A549 (cell line): ENCODE data around the gene SEC31A. TPM values are rescaled to one million over a fixed set of nuclear protein-coding genes. Genes with fewer than 3 reads are reported as not detected.

Source experiments
- ATAC-seq, 2 experiments: fragments of 200-7000 bp in 1 of 2; fragments of >200 bp in 1 of 2; cut with Nextera tagmentation in 1 of 2; cut with Tn5 transposase in 1 of 2; 3 replicates each; pipeline versions ENCODE4 v1.8.0 to v1.9.1; 2018 to 2020; ENCODE audit warnings: mild to moderate bottlenecking in 1 of 2, moderate library complexity in 1 of 2
- CTCF ChIA-PET: fragments of 300-600 bp; sonication (Branson Sonifier 250); formaldehyde crosslinking; extraction: SDS; loops from one replicate; lab custom pipeline; 2021; ENCODE audit warnings: antibody characterized with exemption, inconsistent platforms; lab: Yijun Ruan, JAX
- POLR2A ChIA-PET: fragments of 350-600 bp; formaldehyde crosslinking; extraction: SDS; loops from one replicate; lab custom pipeline; 2021; ENCODE audit warnings: antibody characterized with exemption, inconsistent platforms; lab: Yijun Ruan, JAX
- DNase-seq, 2 experiments: peaks; one replicate each; pipeline versions ENCODE4 v3.0.0 to v3.0.0-alpha.2; 2011 to 2016; ENCODE audit warnings: low read depth in 1 of 2, low spot score in 1 of 2
- FAIRE-seq: peaks from 2 replicates; lab custom pipeline; 2011; peaks lifted over from hg19 to GRCh38; lab: Jason Lieb, UNC
- H3K27ac ChIP-seq, 2 experiments: fragments of >200 bp; sonication (Bioruptor Twin); formaldehyde crosslinking; 3 replicates each; pipeline ENCODE4 v1.5.1; 2016 to 2017
- H3K4me1 ChIP-seq: fragments of >200 bp; sonication (Bioruptor Twin); formaldehyde crosslinking; 3 replicates; pipeline ENCODE4 v1.6.1; 2016
- H3K4me2 ChIP-seq: fragments of >200 bp; sonication (Bioruptor Twin); formaldehyde crosslinking; 3 replicates; pipeline ENCODE4 v1.6.1; 2016
- H3K4me3 ChIP-seq: fragments of >200 bp; sonication (Bioruptor Twin); formaldehyde crosslinking; 3 replicates; pipeline ENCODE4 v1.5.1; 2016
- H3K9me3 ChIP-seq: fragments of >200 bp; sonication (Bioruptor Twin); formaldehyde crosslinking; 3 replicates; pipeline ENCODE4 v1.6.1; 2016
- BHLHE40 ChIP-seq: IDR thresholded peaks from 2 replicates; pipeline ENCODE4 v1.6.1; 2012; ENCODE audit warnings: low read depth, low read length, inconsistent platforms
- CBX2 ChIP-seq: fragments of 200-600 bp; sonication (generic); IDR thresholded peaks from 2 replicates; pipeline ENCODE4 v1.6.1; 2016; ENCODE audit warnings: low read depth, mild to moderate bottlenecking, borderline replicate concordance
- CBX8 ChIP-seq: fragments of 200-600 bp; sonication (generic); IDR thresholded peaks from 2 replicates; pipeline ENCODE4 v1.6.1; 2016
- CHD2 ChIP-seq: fragments of 150-350 bp; IDR thresholded peaks from 2 replicates; pipeline ENCODE4 v1.6.1; 2014; ENCODE audit warnings: low read length; ENCODE audit not compliant: partially characterized antibody
- EHF ChIP-seq: fragments of 250-450 bp; sonication (Bioruptor Pico); IDR thresholded peaks from 2 replicates; pipeline ENCODE4 v1.5.0; 2020; ENCODE audit warnings: mild to moderate bottlenecking
- EP300 ChIP-seq, 2 experiments: fragments of >200 bp; sonication (Bioruptor Twin); formaldehyde crosslinking; IDR thresholded peaks; 2 replicates in 1 of 2; 3 replicates in 1 of 2; pipeline ENCODE4 v1.6.1; 2016 to 2017
- FOSL2 ChIP-seq, 2 experiments: fragments of 450-650 bp in 1 of 2; fragments of >200 bp in 1 of 2; sonication (Bioruptor Twin) in 1 of 2; formaldehyde crosslinking; IDR thresholded peaks; 2 replicates each; pipeline versions ENCODE4 v1.5.0 to v1.6.1; 2016 to 2020; ENCODE audit warnings: mild to moderate bottlenecking in 1 of 2, moderate library complexity in 1 of 2
- FOXS1 ChIP-seq: fragments of 250-450 bp; sonication (Bioruptor Pico); IDR thresholded peaks from 2 replicates; pipeline ENCODE4 v1.5.0; 2020; ENCODE audit warnings: mild to moderate bottlenecking, moderate library complexity
- GATA3 ChIP-seq: IDR thresholded peaks from 2 replicates; pipeline ENCODE4 v1.6.1; 2012; ENCODE audit warnings: borderline replicate concordance
- HDAC2 ChIP-seq: fragments of 200-600 bp; sonication (generic); IDR thresholded peaks from 2 replicates; pipeline ENCODE4 v1.6.1; 2016
- HEYL ChIP-seq: fragments of 250-450 bp; sonication (Bioruptor Pico); IDR thresholded peaks from 2 replicates; pipeline ENCODE4 v1.8.0; 2021; ENCODE audit warnings: mild to moderate bottlenecking, moderate library complexity
- HOXA7 ChIP-seq: fragments of 250-450 bp; sonication (Bioruptor Pico); IDR thresholded peaks from 2 replicates; pipeline ENCODE4 v1.5.0; 2020; ENCODE audit warnings: mild to moderate bottlenecking, moderate library complexity
- HOXB5 ChIP-seq: fragments of 250-450 bp; sonication (Bioruptor Pico); IDR thresholded peaks from 2 replicates; pipeline ENCODE4 v1.5.0; 2020; ENCODE audit warnings: mild to moderate bottlenecking, moderate library complexity
- JUN ChIP-seq, 2 experiments: fragments of >200 bp; sonication (Bioruptor Twin); formaldehyde crosslinking; IDR thresholded peaks; 2 replicates in 1 of 2; 3 replicates in 1 of 2; pipeline ENCODE4 v1.6.1; 2016 to 2017
- KDM1A ChIP-seq: fragments of 200-600 bp; sonication (generic); IDR thresholded peaks from 2 replicates; pipeline ENCODE4 v1.6.1; 2016; ENCODE audit warnings: low read depth, mild to moderate bottlenecking
- MAZ ChIP-seq: fragments of 150-350 bp; IDR thresholded peaks from 2 replicates; pipeline ENCODE4 v1.6.1; 2014; ENCODE audit warnings: antibody characterized with exemption, low read depth, low read length, borderline replicate concordance
- MYC ChIP-seq: IDR thresholded peaks from 2 replicates; pipeline ENCODE4 v1.6.1; 2012; ENCODE audit warnings: mild to moderate bottlenecking, inconsistent platforms, low read length, improper control_type of control experiment, borderline replicate concordance
- NFE2L2 ChIP-seq: fragments of 150-350 bp; conservative IDR thresholded peaks from 2 replicates; pipeline ENCODE4 v1.6.1; 2014; ENCODE audit warnings: low read length
- NPAS2 ChIP-seq: fragments of 250-450 bp; sonication (Bioruptor Pico); IDR thresholded peaks from 2 replicates; pipeline ENCODE4 v1.8.0; 2022; ENCODE audit warnings: mild to moderate bottlenecking, moderate library complexity, borderline replicate concordance
- NR3C1 ChIP-seq: fragments of >200 bp; sonication (Bioruptor Twin); formaldehyde crosslinking; IDR thresholded peaks from 3 replicates; pipeline ENCODE4 v1.6.1; 2017
- PHF8 ChIP-seq: fragments of 200-600 bp; sonication (generic); IDR thresholded peaks from 2 replicates; pipeline ENCODE4 v1.6.1; 2016; ENCODE audit warnings: low read depth, mild to moderate bottlenecking, antibody characterized with exemption, moderate library complexity, borderline replicate concordance
- POLR2AphosphoS2 ChIP-seq: conservative IDR thresholded peaks from 2 replicates; pipeline ENCODE4 v1.6.1; 2012; ENCODE audit warnings: low read length, improper control_type of control experiment, inconsistent platforms
- RAD21 ChIP-seq, 2 experiments: fragments of >200 bp in 1 of 2; sonication (Bioruptor Twin) in 1 of 2; formaldehyde crosslinking in 1 of 2; IDR thresholded peaks in 1 of 2; conservative IDR thresholded peaks in 1 of 2; 2 replicates in 1 of 2; 3 replicates in 1 of 2; pipeline ENCODE4 v1.6.1; 2012 to 2018; ENCODE audit warnings: inconsistent platforms in 1 of 2
- SREBF2 ChIP-seq: fragments of 450-650 bp; IDR thresholded peaks from 2 replicates; pipeline ENCODE4 v1.6.1; 2014; ENCODE audit warnings: mild to moderate bottlenecking, moderate library complexity
- TFCP2L1 ChIP-seq: fragments of 250-450 bp; sonication (Bioruptor Pico); IDR thresholded peaks from 2 replicates; pipeline ENCODE4 v1.5.0; 2021; ENCODE audit warnings: mild to moderate bottlenecking
- TP53 ChIP-seq: fragments of 250-450 bp; sonication (Bioruptor Pico); IDR thresholded peaks from 2 replicates; pipeline ENCODE4 v1.5.0; 2021; ENCODE audit warnings: mild to moderate bottlenecking, moderate library complexity
- ZC3H11A ChIP-seq: fragments of 450-650 bp; IDR thresholded peaks from 2 replicates; pipeline ENCODE4 v1.6.1; 2014; ENCODE audit warnings: antibody characterized with exemption, mild to moderate bottlenecking
- WGBS: methylation state at CpG from one replicate; pipeline ENCODE4 v1.1.6; 2017; ENCODE audit errors: missing lambda C conversion rate; 5-methylcytosine and 5-hydroxymethylcytosine counted together
- polyA plus RNA-seq, 4 experiments: library from polyadenylated mRNA; depleted of rRNA in 3 of 4; stranded (reverse); fragments of >200 nt; fragmentation: RNase III in 1 of 4; extraction: RNeasy Plus Mini Kit Qiagen cat#74134 plus additional on column Dnase treatment in 1 of 4; gene quantifications; 2 replicates in 3 of 4; 3 replicates in 1 of 4; pipeline ENCODE4 v1.2.3, GENCODE V29; 2011 to 2017
- TF ChIP-seq, protein P1 (sequence below): fragments of 450-650 bp; IDR thresholded peaks from 2 replicates; pipeline ENCODE4 v1.6.1; 2014; ENCODE audit warnings: antibody characterized with exemption
- TF ChIP-seq, protein P2 (sequence below): IDR thresholded peaks from 2 replicates; pipeline ENCODE4 v1.6.1; 2012
- TF ChIP-seq, protein P3 (sequence below): fragments of >200 bp; sonication (Bioruptor Twin); formaldehyde crosslinking; IDR thresholded peaks from 3 replicates; pipeline ENCODE4 v1.6.1; 2016
- TF ChIP-seq, protein P4 (sequence below): fragments of 250-450 bp; sonication (Bioruptor Pico); IDR thresholded peaks from 2 replicates; pipeline ENCODE4 v1.5.0; 2021; ENCODE audit warnings: mild to moderate bottlenecking, moderate library complexity, borderline replicate concordance
- TF ChIP-seq, protein P5 (sequence below): fragments of 200-600 bp; sonication (generic); IDR thresholded peaks from 2 replicates; pipeline ENCODE4 v1.6.1; 2016; ENCODE audit warnings: antibody characterized with exemption, mild to moderate bottlenecking, moderate library complexity

SEC31A gene
- polyA plus RNA-seq, 2 of the 4 experiments (the other 2 are of a cell fraction), result 67.8 to 127 TPM

DNA sequence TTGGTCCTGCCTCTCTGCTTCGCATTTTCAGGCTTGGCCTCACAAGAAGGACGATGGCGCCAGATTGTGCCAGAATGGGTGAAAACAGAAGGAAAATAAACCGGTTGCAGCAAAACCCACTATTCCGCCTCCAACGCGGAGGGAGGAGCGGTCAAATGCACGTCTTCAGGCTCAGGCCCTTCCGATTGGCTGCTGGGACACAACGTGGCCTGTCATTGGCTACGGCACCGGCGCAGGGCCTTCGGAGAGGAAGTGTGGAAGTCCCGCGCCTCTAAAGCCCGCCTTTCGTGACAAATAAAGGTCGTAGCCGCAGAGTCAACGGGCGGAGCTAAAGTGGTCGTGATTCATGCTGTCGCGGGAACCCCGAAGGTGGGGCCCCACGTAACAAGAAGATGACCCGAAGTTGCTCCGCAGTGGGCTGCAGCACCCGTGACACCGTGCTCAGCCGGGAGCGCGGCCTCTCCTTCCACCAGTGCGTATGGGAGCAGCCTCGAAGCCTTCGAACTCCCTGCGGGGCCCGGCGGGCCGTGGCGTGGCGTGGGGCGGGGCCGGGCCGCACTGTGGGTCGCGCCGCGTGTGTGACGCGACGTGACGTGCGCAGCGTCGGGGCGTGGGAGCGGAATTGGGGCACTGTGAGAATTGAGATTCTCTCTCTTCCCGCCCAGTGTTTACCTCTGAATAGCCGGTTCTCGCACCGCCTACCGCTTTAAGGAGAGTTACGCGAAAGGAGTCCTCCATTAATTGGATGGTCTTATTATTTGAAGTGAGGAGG, 9.6 kb upstream of the SEC31A start, which contains the start of gene THAP9:
Gene THAP9 (plus strand): TSS at position 325 of the 772 bp plus-strand sequence. CDS start 68 bp downstream, at position 393.
- Histone ChIP-seq H3K4me3 (peak within 1 kb of the TSS; percentile 75), H3K9me3 (no peaks in the 10 kb centered on the region), H3K4me2 (peak within 1 kb of the TSS; percentile 91), H3K27ac (peak within 1 kb of the TSS; percentile 94 to 97), H3K4me1 (peaks cover 28% of the 10 kb centered on the region; the same call in 2 of the 3 replicates)
- FAIRE-seq (no peak), ATAC-seq (peak; percentile 95 to 98), DNase-seq (peak; percentile 88 to 99)
- WGBS, result 0% methylated on average over 19 of the region's 67 CpGs
- ChIA-PET CTCF (interaction anchor here (1.7 kb wide), 1 partner anchor 112 kb away, joined by 3 read pairs; no protein-coding TSS in a partner anchor), POLR2A (interaction anchor here (0.6 to 2.1 kb wide), 7 partner anchors 9 to 490 kb away, joined by 3 to 20 read pairs (median 5); partner anchors contain the start of genes COPS4, LIN54 and SEC31A)
- TF ChIP-seq ZC3H11A (no peak), HDAC2 (no peak), PHF8 (peak; percentile 82), MYC (peak; percentile 49; the same call in 1 of the 2 replicates), MAZ (no peak), HOXA7 (no peak), RAD21 (conservative IDR thresholded peaks at IDR 0.05 in 1 of 2, IDR thresholded peaks at IDR 0.05 in 1 of 2) (no peak), JUN (IDR thresholded peaks at IDR 0.05) (peak in 1 of 2 experiments; percentile 70; a peak in 3 of 5 replicates), NFE2L2 (no peak), EP300 (IDR thresholded peaks at IDR 0.05) (no peak), HOXB5 (CRISPR knock-in tag) (no peak), BHLHE40 (no peak), POLR2AphosphoS2 (no peak), NR3C1 (no peak), FOXS1 (CRISPR knock-in tag) (no peak), KDM1A (no peak), CBX2 (no peak), HEYL (CRISPR knock-in tag) (no peak), CBX8 (no peak), TFCP2L1 (CRISPR knock-in tag) (no peak), NPAS2 (no peak), CHD2 (peak; percentile 73), GATA3 (peak; percentile 33; the same call in 1 of the 2 replicates), FOSL2 (IDR thresholded peaks at IDR 0.05) (no peak), FOSL2 (CRISPR knock-in tag; IDR thresholded peaks at IDR 0.05) (peak; percentile 79), TP53 (CRISPR knock-in tag) (no peak), SREBF2 (no peak), EHF (CRISPR knock-in tag) (no peak)
- TF ChIP-seq, protein P1, sequence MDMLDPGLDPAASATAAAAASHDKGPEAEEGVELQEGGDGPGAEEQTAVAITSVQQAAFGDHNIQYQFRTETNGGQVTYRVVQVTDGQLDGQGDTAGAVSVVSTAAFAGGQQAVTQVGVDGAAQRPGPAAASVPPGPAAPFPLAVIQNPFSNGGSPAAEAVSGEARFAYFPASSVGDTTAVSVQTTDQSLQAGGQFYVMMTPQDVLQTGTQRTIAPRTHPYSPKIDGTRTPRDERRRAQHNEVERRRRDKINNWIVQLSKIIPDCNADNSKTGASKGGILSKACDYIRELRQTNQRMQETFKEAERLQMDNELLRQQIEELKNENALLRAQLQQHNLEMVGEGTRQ, result peak; percentile 37; the same call in 1 of the 2 replicates
- TF ChIP-seq, protein P2, sequence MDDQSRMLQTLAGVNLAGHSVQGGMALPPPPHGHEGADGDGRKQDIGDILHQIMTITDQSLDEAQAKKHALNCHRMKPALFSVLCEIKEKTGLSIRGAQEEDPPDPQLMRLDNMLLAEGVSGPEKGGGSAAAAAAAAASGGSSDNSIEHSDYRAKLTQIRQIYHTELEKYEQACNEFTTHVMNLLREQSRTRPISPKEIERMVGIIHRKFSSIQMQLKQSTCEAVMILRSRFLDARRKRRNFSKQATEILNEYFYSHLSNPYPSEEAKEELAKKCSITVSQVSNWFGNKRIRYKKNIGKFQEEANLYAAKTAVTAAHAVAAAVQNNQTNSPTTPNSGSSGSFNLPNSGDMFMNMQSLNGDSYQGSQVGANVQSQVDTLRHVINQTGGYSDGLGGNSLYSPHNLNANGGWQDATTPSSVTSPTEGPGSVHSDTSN, result no peak
- TF ChIP-seq, protein P3, sequence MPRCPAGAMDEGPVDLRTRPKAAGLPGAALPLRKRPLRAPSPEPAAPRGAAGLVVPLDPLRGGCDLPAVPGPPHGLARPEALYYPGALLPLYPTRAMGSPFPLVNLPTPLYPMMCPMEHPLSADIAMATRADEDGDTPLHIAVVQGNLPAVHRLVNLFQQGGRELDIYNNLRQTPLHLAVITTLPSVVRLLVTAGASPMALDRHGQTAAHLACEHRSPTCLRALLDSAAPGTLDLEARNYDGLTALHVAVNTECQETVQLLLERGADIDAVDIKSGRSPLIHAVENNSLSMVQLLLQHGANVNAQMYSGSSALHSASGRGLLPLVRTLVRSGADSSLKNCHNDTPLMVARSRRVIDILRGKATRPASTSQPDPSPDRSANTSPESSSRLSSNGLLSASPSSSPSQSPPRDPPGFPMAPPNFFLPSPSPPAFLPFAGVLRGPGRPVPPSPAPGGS, result peak; percentile 14; the same call in 1 of the 3 replicates
- TF ChIP-seq, protein P4, sequence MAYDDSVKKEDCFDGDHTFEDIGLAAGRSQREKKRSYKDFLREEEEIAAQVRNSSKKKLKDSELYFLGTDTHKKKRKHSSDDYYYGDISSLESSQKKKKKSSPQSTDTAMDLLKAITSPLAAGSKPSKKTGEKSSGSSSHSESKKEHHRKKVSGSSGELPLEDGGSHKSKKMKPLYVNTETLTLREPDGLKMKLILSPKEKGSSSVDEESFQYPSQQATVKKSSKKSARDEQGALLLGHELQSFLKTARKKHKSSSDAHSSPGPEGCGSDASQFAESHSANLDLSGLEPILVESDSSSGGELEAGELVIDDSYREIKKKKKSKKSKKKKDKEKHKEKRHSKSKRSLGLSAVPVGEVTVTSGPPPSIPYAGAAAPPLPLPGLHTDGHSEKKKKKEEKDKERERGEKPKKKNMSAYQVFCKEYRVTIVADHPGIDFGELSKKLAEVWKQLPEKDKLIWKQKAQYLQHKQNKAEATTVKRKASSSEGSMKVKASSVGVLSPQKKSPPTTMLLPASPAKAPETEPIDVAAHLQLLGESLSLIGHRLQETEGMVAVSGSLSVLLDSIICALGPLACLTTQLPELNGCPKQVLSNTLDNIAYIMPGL (CRISPR knock-in tag), result no peak
- TF ChIP-seq, protein P5, sequence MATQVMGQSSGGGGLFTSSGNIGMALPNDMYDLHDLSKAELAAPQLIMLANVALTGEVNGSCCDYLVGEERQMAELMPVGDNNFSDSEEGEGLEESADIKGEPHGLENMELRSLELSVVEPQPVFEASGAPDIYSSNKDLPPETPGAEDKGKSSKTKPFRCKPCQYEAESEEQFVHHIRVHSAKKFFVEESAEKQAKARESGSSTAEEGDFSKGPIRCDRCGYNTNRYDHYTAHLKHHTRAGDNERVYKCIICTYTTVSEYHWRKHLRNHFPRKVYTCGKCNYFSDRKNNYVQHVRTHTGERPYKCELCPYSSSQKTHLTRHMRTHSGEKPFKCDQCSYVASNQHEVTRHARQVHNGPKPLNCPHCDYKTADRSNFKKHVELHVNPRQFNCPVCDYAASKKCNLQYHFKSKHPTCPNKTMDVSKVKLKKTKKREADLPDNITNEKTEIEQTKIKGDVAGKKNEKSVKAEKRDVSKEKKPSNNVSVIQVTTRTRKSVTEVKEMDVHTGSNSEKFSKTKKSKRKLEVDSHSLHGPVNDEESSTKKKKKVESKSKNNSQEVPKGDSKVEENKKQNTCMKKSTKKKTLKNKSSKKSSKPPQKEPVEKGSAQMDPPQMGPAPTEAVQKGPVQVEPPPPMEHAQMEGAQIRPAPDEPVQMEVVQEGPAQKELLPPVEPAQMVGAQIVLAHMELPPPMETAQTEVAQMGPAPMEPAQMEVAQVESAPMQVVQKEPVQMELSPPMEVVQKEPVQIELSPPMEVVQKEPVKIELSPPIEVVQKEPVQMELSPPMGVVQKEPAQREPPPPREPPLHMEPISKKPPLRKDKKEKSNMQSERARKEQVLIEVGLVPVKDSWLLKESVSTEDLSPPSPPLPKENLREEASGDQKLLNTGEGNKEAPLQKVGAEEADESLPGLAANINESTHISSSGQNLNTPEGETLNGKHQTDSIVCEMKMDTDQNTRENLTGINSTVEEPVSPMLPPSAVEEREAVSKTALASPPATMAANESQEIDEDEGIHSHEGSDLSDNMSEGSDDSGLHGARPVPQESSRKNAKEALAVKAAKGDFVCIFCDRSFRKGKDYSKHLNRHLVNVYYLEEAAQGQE, result peak; percentile 51
